KOPT-K1 (cell line): ENCODE data around the gene TACR1.

Experiments used
- H3K27ac ChIP-seq: fragments of 200-600 bp; sonication (generic); 2 replicates; pipeline ENCODE4 v1.5.1; 2016; ENCODE audit warnings: antibody characterized with exemption, mild to moderate bottlenecking, low read depth, low read length; ENCODE audit not compliant: poor library complexity, severe bottlenecking
- H3K36me3 ChIP-seq: fragments of 200-600 bp; sonication (generic); 2 replicates; pipeline ENCODE4 v1.5.1; 2017; ENCODE audit warnings: antibody characterized with exemption, mild to moderate bottlenecking, low read length, moderate library complexity; ENCODE audit not compliant: insufficient read depth
- H3K9me3 ChIP-seq: fragments of 200-600 bp; sonication (generic); 2 replicates; pipeline ENCODE4 v1.5.1; 2017; ENCODE audit warnings: antibody characterized with exemption, low read length, mild to moderate bottlenecking; ENCODE audit not compliant: insufficient read depth, poor library complexity, severe bottlenecking

The TACR1 gene

DNA sequence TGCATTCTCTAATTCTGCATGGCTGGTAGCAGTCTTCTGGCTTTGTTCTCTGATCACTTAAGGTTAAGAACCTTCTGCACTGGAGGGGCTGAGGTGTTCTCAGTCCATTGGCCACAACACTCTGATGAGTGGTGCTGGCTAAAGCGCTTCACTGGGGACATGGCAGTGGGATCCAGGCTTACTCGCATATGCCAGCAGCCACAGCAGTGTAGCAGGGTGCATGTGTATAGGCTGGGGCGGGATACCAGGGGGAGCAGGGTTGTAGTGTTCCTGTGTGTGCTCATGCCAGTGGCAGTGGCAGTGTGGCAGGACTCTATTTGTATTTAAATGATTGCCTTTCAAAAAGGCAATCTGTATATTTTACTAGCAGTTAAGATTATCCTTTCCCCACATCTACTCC, 11.1 kb upstream of the TACR1 start:
- Histone ChIP-seq H3K36me3 (no peaks in the 10 kb centered on the region), H3K9me3 (no peaks in the 10 kb centered on the region), H3K27ac (no peak overlapping the region)

GRCh38 chr2:75208738-75209137, 9.4 kb upstream of the TACR1 start:
- H3K36me3 ChIP-seq = no peaks in the 10 kb centered on the region
- no peaks in the 10 kb centered on the region for H3K9me3 ChIP-seq
- no peak overlapping the region for H3K27ac ChIP-seq

GRCh38 chr2:75204833-75205232, 5.5 kb upstream of the TACR1 start:
- H3K27ac ChIP-seq = no peak overlapping the region
- no peaks in the 10 kb centered on the region for H3K36me3 ChIP-seq
- H3K9me3 ChIP-seq = peaks cover 9% of the 10 kb centered on the region

- Histone ChIP-seq H3K36me3 (no peaks in the 10 kb centered on the region), H3K27ac (no peak overlapping the region), H3K9me3 (peaks cover 12% of the 10 kb centered on the region)
Measured at GRCh38 chr2:75202359-75202758, 3.0 kb upstream of the TACR1 start.

GRCh38 chr2:75200140-75201096, 1.1 kb upstream of the TACR1 start:
- no peak overlapping the region for H3K27ac ChIP-seq

GRCh38 chr2:75195076-75195691, 4.1 kb downstream of the TACR1 start:
- peaks cover 6% of the 10 kb centered on the region for H3K9me3 ChIP-seq
- H3K27ac ChIP-seq = no peak overlapping the region
- no peaks in the 10 kb centered on the region for H3K36me3 ChIP-seq

More at GRCh38 chr2:75200140-75201096, 1.1 kb upstream of the TACR1 start:
- Histone ChIP-seq H3K36me3 (no peaks in the 10 kb centered on the region), H3K9me3 (peaks cover 12% of the 10 kb centered on the region)

- no peaks in the 10 kb centered on the region for H3K36me3 ChIP-seq
- H3K9me3 ChIP-seq = no peaks in the 10 kb centered on the region
- no peak overlapping the region for H3K27ac ChIP-seq
Measured at GRCh38 chr2:75194184-75194868, 5.0 kb downstream of the TACR1 start.

DNA sequence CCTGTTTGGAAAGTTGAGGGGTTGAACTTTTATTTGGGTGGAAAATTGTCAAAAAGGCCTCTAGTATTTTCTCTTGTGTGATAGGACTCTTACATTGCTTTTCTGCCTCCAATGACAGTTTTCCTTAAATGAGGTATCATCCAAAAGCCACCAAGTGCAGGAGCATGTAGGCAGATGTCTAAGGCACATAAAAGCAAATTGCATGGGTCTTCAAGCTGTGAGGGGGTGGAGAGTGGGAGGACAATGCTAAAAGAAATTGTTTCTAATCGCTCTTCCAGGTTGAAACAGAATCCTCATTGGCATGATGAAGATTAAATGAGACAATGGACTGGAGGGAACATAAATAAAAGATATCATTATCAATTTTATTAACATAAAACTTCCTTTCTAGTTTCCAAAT, 6.8 kb downstream of the TACR1 start:
- no peaks in the 10 kb centered on the region for H3K36me3 ChIP-seq

DNA sequence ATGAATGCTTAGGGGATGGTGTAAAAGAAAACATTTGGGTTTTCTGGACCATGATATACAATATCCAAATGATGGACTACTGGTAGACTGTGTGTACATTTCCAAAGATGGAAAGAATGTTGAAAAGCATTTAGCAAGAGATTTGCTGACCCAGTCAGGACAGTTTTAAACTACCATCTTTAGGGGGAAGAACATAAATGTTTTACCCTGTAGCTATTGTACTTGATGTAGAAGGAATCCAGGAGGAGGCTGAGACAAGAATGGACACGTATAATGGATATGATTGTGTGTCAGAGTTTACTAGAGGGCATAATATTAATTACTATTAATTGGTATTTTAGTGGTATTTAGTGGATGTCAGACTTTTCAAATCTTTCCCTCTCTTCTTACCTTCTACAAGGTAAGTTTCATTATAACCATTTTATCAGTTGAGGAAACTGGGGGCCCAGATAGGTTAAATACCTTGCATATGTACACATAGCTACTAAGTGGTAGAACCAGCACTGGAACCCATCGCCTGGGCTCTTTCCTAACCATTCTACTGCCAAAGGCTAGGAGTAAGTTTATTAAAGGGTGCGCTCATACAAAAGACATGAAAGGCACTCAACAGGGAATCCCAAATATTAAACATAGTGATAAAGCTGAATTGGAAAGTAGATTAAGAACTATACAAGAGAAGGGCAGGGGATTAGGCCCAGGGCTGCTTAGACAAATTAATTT, 8.9 kb downstream of the TACR1 start:
- no peak overlapping the region for H3K27ac ChIP-seq
- no peaks in the 10 kb centered on the region for H3K9me3 ChIP-seq
- no peaks in the 10 kb centered on the region for H3K36me3 ChIP-seq

More for the DNA sequence above, 6.8 kb downstream of the TACR1 start:
- H3K9me3 ChIP-seq = no peaks in the 10 kb centered on the region
- no peak overlapping the region for H3K27ac ChIP-seq

DNA sequence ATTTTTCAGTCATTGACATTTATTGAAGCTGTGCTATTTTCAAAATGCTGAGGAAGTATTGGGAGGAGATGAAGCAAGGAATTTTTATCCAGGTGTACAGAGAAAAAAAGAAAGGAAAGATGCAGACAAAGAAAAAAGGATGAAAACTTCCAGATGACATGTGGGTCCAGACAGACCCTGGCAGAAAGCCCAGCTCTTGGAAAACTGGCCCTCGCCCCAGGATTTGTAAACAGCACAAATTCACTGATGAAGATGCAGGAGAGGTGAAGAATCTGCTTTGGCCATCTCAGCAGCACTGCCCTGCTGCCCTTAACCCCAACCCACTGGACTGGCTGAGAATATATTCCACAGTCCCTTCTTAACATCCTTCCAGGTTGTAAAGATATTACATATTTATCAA, 12.5 kb downstream of the TACR1 start:
- no peaks in the 10 kb centered on the region for H3K9me3 ChIP-seq
- no peak overlapping the region for H3K27ac ChIP-seq
- no peaks in the 10 kb centered on the region for H3K36me3 ChIP-seq

DNA sequence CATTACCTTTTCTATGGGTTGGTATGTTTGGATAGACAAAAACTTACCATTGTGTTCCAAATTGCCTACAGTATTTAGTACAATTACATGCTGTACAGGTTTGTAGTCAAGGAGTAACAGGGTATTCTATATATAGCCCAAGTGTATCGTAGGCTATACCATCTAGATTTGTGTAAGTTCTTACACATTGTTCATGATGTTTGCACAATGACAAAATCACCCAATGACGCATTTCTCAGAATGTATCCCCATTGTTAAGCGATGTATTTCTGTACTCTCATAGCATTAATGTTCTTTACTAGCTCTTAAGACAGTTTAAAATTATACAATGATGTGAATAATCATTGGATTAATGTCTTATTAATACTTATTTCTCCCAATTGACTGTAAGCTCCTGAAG, 16.7 kb downstream of the TACR1 start:
- Histone ChIP-seq H3K36me3 (no peaks in the 10 kb centered on the region), H3K9me3 (no peaks in the 10 kb centered on the region), H3K27ac (no peak overlapping the region)

DNA sequence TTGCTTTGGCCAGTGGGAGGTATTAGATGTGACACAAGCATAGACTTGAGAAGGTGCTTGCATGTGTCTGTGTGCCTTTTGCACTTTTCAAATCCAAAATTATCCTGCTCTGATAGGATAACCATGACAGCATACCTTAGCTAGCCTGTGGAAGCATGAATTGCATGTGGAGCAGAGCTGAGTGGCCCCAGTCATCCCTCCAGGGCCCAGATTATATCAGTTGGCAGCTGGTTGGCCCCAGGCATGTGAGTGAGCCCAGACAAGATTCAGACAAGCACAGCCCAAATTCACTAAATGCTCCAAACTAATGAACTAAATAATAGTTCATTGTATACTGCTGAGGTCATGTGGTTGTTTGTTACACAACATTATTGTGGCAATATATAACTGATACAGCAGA, 18.8 kb downstream of the TACR1 start:
- Histone ChIP-seq H3K36me3 (no peaks in the 10 kb centered on the region), H3K9me3 (no peaks in the 10 kb centered on the region), H3K27ac (no peak overlapping the region)

DNA sequence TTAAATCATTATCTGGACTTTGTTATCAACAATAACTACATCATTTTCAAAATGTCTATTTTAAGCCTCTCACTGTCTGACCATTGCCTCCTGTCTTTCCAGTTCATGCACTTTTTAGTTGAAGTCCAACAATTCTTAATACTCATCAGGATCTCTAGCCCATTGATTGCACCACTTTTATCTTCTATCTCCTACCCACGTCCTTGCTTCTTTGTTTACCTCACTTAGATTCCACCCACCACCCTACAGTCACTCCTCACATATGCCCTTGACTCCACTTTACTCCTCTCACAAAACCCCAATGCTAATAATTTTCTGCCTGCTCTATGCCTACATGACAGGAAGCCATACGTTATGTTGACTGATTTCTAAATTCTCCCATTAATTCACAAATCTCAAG, 21.9 kb downstream of the TACR1 start:
- no peaks in the 10 kb centered on the region for H3K9me3 ChIP-seq
- no peaks in the 10 kb centered on the region for H3K36me3 ChIP-seq
- no peak overlapping the region for H3K27ac ChIP-seq

DNA sequence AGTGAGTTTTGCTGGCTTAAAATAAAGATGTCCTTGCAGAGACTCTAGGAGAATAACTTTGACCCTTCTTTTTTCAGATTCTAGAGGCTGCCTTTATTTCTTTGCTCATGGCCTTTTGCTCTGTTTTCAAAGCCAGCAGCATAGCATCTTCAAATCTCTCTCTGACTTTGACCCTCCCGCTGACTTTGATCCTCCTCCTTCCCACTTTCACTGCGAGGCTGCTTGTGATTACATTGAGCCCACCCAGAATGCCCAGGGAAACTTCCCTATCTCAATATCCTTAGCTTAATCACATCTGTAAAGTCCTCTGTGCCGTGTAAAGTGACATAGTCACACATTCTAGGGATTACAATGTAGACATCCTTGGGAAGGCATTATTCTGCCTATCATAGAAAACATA, 23.9 kb downstream of the TACR1 start:
- H3K9me3 ChIP-seq = no peaks in the 10 kb centered on the region
- no peak overlapping the region for H3K27ac ChIP-seq
- no peaks in the 10 kb centered on the region for H3K36me3 ChIP-seq

DNA sequence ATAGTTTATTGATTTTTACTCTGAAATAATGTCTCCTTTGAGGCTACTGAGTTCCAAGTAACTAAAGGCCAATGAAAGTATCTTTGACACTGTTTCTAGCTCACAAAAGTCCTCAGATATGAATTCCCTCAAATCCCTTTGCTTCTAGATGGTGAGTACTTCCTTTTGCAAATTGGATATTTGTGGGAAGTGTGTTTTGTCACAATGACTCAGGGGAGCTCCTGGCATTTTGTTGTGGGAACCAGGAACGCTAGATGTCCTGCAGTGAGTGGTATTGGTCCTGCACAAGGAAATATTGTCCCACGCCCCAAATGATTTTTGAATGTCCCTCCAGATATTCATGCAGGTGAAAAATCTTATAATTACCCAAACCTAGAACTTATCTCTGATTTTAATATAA, 24.3 kb downstream of the TACR1 start:
- no peaks in the 10 kb centered on the region for H3K36me3 ChIP-seq
- H3K9me3 ChIP-seq = no peaks in the 10 kb centered on the region
- H3K27ac ChIP-seq = no peak overlapping the region
